ENCODE data around the gene ADGRB3. TPM values are rescaled to one million over a fixed set of nuclear protein-coding genes. Genes with fewer than 3 reads are reported as not detected.

Gene ADGRB3
- total and polyA plus RNA-seq, 2 donors from 2014 or later: 0.26 to 2.2 TPM

GRCh38 chr6:69005199-69005598 lies 370.1 kb downstream of the ADGRB3 start:
- Histone ChIP-seq H3K4me3 (ENCODE audit: low read length in 3 of 3) (no peak overlapping the region), H3K9ac (ENCODE audit: low read length in 3 of 3) (no peak overlapping the region), H3K9me3 (ENCODE audit: control insufficient read depth in 2 of 3, insufficient read depth in 1 of 3, low read length in 3 of 3) (no peaks in the 10 kb centered on the region), H3K27ac (ENCODE audit: low read depth in 2 of 2, low read length in 2 of 2) (no peak overlapping the region), H3K4me1 (ENCODE audit: control insufficient read depth in 2 of 3, insufficient read depth in 2 of 3, low read depth in 1 of 3, low read length in 3 of 3) (no peaks in the 10 kb centered on the region), H3K27me3 (ENCODE audit: control insufficient read depth, insufficient read depth, low read length) (no peaks in the 10 kb centered on the region), H3K36me3 (ENCODE audit: control insufficient read depth in 2 of 3, insufficient read depth in 3 of 3, low read length in 3 of 3) (no peaks in the 10 kb centered on the region)
- intact Hi-C loops (cut with DNase I): no loop called here
- FAIRE-seq: no peak
- TF ChIP-seq CTCF (IDR thresholded peaks at IDR 0.05; ENCODE audit: borderline replicate concordance, extremely low read depth, insufficient read depth): no peak
- DNase-seq: no peak

- Histone ChIP-seq H3K27me3 (ENCODE audit: control insufficient read depth, insufficient read depth, low read length) (no peaks in the 10 kb centered on the region), H3K9me3 (ENCODE audit: control insufficient read depth in 2 of 3, insufficient read depth in 1 of 3, low read length in 3 of 3) (no peaks in the 10 kb centered on the region), H3K36me3 (ENCODE audit: control insufficient read depth in 2 of 3, insufficient read depth in 3 of 3, low read length in 3 of 3) (no peaks in the 10 kb centered on the region), H3K4me1 (ENCODE audit: control insufficient read depth in 2 of 3, insufficient read depth in 2 of 3, low read depth in 1 of 3, low read length in 3 of 3) (peaks cover 0 to 3% (median 0%) of the 10 kb centered on the region in 3 donors), H3K27ac (ENCODE audit: low read depth in 2 of 2, low read length in 2 of 2) (no peak overlapping the region), H3K9ac (ENCODE audit: low read length in 3 of 3) (no peak overlapping the region), H3K4me3 (ENCODE audit: low read length in 3 of 3) (no peak overlapping the region)
- intact Hi-C loops (cut with DNase I): no loop called here
- DNase-seq (no peak), FAIRE-seq (no peak)
- no peak for TF ChIP-seq CTCF (IDR thresholded peaks at IDR 0.05; ENCODE audit: borderline replicate concordance, extremely low read depth, insufficient read depth)
These were observed 372.7 kb downstream of the ADGRB3 start for GRCh38 chr6:69007781-69008180.

- peaks cover 0 to 3% (median 0%) of the 10 kb centered on the region in 3 donors for H3K4me1 ChIP-seq (ENCODE audit: control insufficient read depth in 2 of 3, insufficient read depth in 2 of 3, low read depth in 1 of 3, low read length in 3 of 3)
- FAIRE-seq (no peak), DNase-seq (peak in 1 of 5 donors; percentile 9)
- no peak overlapping the region for H3K4me3 ChIP-seq (ENCODE audit: low read length in 3 of 3)
- H3K36me3 ChIP-seq (ENCODE audit: control insufficient read depth in 2 of 3, insufficient read depth in 3 of 3, low read length in 3 of 3): no peaks in the 10 kb centered on the region
- no peaks in the 10 kb centered on the region for H3K9me3 ChIP-seq (ENCODE audit: control insufficient read depth in 2 of 3, insufficient read depth in 1 of 3, low read length in 3 of 3)
- H3K9ac ChIP-seq (ENCODE audit: low read length in 3 of 3): no peak overlapping the region
- H3K27ac ChIP-seq (ENCODE audit: low read depth in 2 of 2, low read length in 2 of 2): no peak overlapping the region
- no peak for TF ChIP-seq CTCF (IDR thresholded peaks at IDR 0.05; ENCODE audit: borderline replicate concordance, extremely low read depth, insufficient read depth)
- intact Hi-C loops (cut with DNase I): no loop called here
- no peaks in the 10 kb centered on the region for H3K27me3 ChIP-seq (ENCODE audit: control insufficient read depth, insufficient read depth, low read length)
These were observed 377.1 kb downstream of the ADGRB3 start for GRCh38 chr6:69012211-69012610.

- no peak overlapping the region for H3K4me3 ChIP-seq (ENCODE audit: low read length in 3 of 3)
- intact Hi-C loops (cut with DNase I): no loop called here
- H3K4me1 ChIP-seq (ENCODE audit: control insufficient read depth in 2 of 3, insufficient read depth in 2 of 3, low read depth in 1 of 3, low read length in 3 of 3): peaks cover 0 to 3% (median 0%) of the 10 kb centered on the region in 3 donors
- TF ChIP-seq CTCF (IDR thresholded peaks at IDR 0.05; ENCODE audit: borderline replicate concordance, extremely low read depth, insufficient read depth): no peak
- no peaks in the 10 kb centered on the region for H3K9me3 ChIP-seq (ENCODE audit: control insufficient read depth in 2 of 3, insufficient read depth in 1 of 3, low read length in 3 of 3)
- no peak overlapping the region for H3K27ac ChIP-seq (ENCODE audit: low read depth in 2 of 2, low read length in 2 of 2)
- FAIRE-seq (no peak), DNase-seq (no peak)
- H3K36me3 ChIP-seq (ENCODE audit: control insufficient read depth in 2 of 3, insufficient read depth in 3 of 3, low read length in 3 of 3): no peaks in the 10 kb centered on the region
- no peaks in the 10 kb centered on the region for H3K27me3 ChIP-seq (ENCODE audit: control insufficient read depth, insufficient read depth, low read length)
- H3K9ac ChIP-seq (ENCODE audit: low read length in 3 of 3): no peak overlapping the region
These were observed 377.8 kb downstream of the ADGRB3 start for GRCh38 chr6:69012876-69013275.

Data from kidney (tissue), 14 donors.